Nephron progenitor cell (in vitro differentiated cells): ENCODE measurements around the gene CAMTA1.

Experiments used
- DNase-seq: peaks from one replicate; pipeline ENCODE4 v3.0.0; 2021
- H3K27ac Mint-ChIP-seq: 2 replicates; pipeline ENCODE4 v1.8.0; 2021; ENCODE audit warnings: mild to moderate bottlenecking, moderate library complexity, mixed read lengths
- H3K27me3 Mint-ChIP-seq: 2 replicates; pipeline ENCODE4 v1.8.0; 2021; ENCODE audit warnings: mild to moderate bottlenecking, low read depth, mixed read lengths; ENCODE audit not compliant: poor library complexity
- H3K36me3 Mint-ChIP-seq: 2 replicates; pipeline ENCODE4 v1.8.0; 2021; ENCODE audit warnings: low read depth, mixed read lengths
- H3K4me1 Mint-ChIP-seq: 2 replicates; pipeline ENCODE4 v1.8.0; 2021; ENCODE audit warnings: mixed read lengths
- H3K4me3 Mint-ChIP-seq: 2 replicates; pipeline ENCODE4 v1.8.0; 2021; ENCODE audit warnings: mild to moderate bottlenecking, moderate library complexity, mixed read lengths
- H3K9me3 Mint-ChIP-seq: 2 replicates; pipeline ENCODE4 v1.8.0; 2021; ENCODE audit warnings: mild to moderate bottlenecking, moderate library complexity, mixed read lengths
- TF ChIP-seq, protein P1 (sequence below): fragments of 200-600 bp; sonication (generic); IDR thresholded peaks from 2 replicates; pipeline ENCODE4 v1.5.0; 2021; ENCODE audit warnings: antibody characterized with exemption

Gene CAMTA1

DNA sequence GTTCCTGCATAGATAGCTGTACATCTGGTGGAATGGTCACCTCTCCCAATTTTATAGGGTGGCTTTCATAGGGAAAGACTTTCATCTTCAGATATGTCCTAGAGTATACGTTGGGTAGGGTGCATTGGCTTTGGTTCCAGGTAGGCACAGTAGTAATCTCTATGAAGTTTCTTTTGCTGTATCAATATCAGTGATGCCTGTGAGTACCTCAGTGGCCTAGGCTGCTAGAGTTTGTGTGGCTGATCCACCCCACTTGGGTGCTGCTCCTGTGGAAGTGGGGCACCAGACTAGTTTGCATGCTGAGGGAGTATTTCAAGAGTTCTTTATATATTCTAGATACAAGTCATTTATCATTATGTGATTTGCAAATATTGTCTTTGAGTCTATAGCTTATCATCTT is 615.3 kb downstream of the CAMTA1 start:
- Mint-ChIP-seq H3K9me3 (peaks cover 39% of the 10 kb centered on the region), H3K4me3 (no peak overlapping the region), H3K27me3 (no peaks in the 10 kb centered on the region), H3K36me3 (peaks cover 3% of the 10 kb centered on the region), H3K27ac (no peak overlapping the region), H3K4me1 (peaks cover 11% of the 10 kb centered on the region)
- TF ChIP-seq, protein P1, sequence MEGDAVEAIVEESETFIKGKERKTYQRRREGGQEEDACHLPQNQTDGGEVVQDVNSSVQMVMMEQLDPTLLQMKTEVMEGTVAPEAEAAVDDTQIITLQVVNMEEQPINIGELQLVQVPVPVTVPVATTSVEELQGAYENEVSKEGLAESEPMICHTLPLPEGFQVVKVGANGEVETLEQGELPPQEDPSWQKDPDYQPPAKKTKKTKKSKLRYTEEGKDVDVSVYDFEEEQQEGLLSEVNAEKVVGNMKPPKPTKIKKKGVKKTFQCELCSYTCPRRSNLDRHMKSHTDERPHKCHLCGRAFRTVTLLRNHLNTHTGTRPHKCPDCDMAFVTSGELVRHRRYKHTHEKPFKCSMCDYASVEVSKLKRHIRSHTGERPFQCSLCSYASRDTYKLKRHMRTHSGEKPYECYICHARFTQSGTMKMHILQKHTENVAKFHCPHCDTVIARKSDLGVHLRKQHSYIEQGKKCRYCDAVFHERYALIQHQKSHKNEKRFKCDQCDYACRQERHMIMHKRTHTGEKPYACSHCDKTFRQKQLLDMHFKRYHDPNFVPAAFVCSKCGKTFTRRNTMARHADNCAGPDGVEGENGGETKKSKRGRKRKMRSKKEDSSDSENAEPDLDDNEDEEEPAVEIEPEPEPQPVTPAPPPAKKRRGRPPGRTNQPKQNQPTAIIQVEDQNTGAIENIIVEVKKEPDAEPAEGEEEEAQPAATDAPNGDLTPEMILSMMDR, result no peak
- DNase-seq, result no peak

- no peak for DNase-seq
- Mint-ChIP-seq H3K4me3 (no peak overlapping the region), H3K36me3 (no peaks in the 10 kb centered on the region), H3K9me3 (peaks cover 25% of the 10 kb centered on the region), H3K27me3 (no peaks in the 10 kb centered on the region), H3K27ac (no peak overlapping the region), H3K4me1 (peaks cover 11% of the 10 kb centered on the region)
- TF ChIP-seq, protein P1, result no peak
Measured at GRCh38 chr1:7401814-7402547, 616.7 kb downstream of the CAMTA1 start.

GRCh38 chr1:7402548-7402850 is 617.2 kb downstream of the CAMTA1 start:
- no peaks in the 10 kb centered on the region for H3K36me3 Mint-ChIP-seq

GRCh38 chr1:7403265-7404045 is 618.2 kb downstream of the CAMTA1 start:
- Mint-ChIP-seq H3K4me3 (no peak overlapping the region), H3K27ac (no peak overlapping the region), H3K4me1 (peaks cover 11% of the 10 kb centered on the region), H3K9me3 (peaks cover 18% of the 10 kb centered on the region), H3K36me3 (no peaks in the 10 kb centered on the region), H3K27me3 (no peaks in the 10 kb centered on the region)
- no peak for DNase-seq
- TF ChIP-seq, protein P1, result no peak

More at GRCh38 chr1:7402548-7402850, 617.2 kb downstream of the CAMTA1 start:
- Mint-ChIP-seq H3K9me3 (peaks cover 20% of the 10 kb centered on the region), H3K4me1 (peaks cover 11% of the 10 kb centered on the region), H3K27ac (no peak overlapping the region), H3K27me3 (no peaks in the 10 kb centered on the region), H3K4me3 (no peak overlapping the region)
- no peak for DNase-seq
- TF ChIP-seq, protein P1, result no peak

DNA sequence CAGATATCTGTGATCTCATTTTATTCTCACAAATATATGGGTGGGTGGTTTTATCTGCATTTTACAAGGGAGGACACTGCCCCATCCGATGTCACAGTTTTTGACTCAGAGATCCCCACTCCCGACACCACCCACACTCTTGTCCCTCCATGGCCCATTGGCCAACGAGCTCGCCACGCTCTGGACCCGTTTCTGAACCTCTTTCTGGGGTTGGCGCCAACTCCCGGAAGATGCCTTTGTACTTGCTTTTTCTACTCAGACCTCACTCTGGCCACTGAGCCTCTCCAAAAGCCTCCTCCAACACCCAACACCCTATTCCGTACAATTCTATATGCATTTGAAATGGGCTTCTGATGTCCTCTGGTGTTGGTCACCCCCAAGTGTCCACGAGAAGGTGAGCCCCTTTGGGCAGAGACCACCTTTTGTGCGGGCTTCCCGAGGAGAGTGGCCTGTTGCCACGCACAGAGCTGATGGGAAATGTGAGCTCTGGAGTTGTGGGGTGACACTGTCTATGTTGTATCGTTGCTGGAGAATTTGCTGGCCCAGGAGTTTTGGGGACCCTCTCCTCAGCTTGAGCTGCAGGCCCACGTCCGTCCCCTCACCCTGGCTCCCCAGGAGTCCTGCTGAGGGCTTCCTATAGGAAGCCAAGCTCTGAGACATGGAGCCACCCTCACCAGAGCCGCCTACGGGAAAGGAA is 618.9 kb downstream of the CAMTA1 start:
- no peak overlapping the region for H3K4me3 Mint-ChIP-seq
- H3K9me3 Mint-ChIP-seq, result peaks cover 16% of the 10 kb centered on the region
- no peaks in the 10 kb centered on the region for H3K36me3 Mint-ChIP-seq
- TF ChIP-seq, protein P1, result no peak
- H3K27me3 Mint-ChIP-seq, result no peaks in the 10 kb centered on the region
- no peak for DNase-seq
- peaks cover 11% of the 10 kb centered on the region for H3K4me1 Mint-ChIP-seq
- H3K27ac Mint-ChIP-seq, result no peak overlapping the region
